ENCODE results near the gene ANKRD23. TPM values are rescaled to one million over a fixed set of nuclear protein-coding genes. Genes with fewer than 3 reads are reported as not detected.

Gene ANKRD23
- total and polyA plus RNA-seq, 2 donors (not counting 1 experiment from before 2014, with no cell fraction given): 0.41 to 1.3 TPM

DNA sequence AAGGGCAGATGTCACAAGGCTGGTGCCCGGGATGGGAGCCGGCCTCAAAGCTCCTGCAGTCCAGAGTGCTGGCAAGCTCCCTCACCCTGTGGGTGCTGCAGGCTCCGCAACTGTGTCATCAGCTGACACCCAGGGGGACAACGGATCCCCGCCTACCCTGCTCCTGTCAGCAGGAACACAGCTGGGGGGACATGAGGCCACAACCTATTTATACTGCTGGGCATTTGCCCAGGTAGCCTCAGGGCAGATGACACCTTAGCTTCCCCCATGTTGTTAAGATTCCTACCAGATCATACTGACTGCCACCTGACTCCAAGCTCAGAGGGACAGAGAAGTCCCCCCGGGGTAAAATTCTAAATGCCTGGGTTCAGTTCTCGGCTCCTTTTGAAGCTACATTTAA, 1.2 kb downstream of the ANKRD23 start:
- H2AFZ ChIP-seq (ENCODE audit: low read length): no peak overlapping the region
- TF ChIP-seq, protein P1, sequence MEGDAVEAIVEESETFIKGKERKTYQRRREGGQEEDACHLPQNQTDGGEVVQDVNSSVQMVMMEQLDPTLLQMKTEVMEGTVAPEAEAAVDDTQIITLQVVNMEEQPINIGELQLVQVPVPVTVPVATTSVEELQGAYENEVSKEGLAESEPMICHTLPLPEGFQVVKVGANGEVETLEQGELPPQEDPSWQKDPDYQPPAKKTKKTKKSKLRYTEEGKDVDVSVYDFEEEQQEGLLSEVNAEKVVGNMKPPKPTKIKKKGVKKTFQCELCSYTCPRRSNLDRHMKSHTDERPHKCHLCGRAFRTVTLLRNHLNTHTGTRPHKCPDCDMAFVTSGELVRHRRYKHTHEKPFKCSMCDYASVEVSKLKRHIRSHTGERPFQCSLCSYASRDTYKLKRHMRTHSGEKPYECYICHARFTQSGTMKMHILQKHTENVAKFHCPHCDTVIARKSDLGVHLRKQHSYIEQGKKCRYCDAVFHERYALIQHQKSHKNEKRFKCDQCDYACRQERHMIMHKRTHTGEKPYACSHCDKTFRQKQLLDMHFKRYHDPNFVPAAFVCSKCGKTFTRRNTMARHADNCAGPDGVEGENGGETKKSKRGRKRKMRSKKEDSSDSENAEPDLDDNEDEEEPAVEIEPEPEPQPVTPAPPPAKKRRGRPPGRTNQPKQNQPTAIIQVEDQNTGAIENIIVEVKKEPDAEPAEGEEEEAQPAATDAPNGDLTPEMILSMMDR (conservative IDR thresholded peaks at IDR 0.05 in 1 of 2, IDR thresholded peaks at IDR 0.05 in 1 of 2; ENCODE audit: low read depth in 1 of 2, low read length in 2 of 2): no peak
- TF ChIP-seq EZH2 (IDR thresholded peaks at IDR 0.05; ENCODE audit: low read length, missing control alignments): no peak
- no peak overlapping the region for H3K4me2 ChIP-seq (ENCODE audit: extremely low read depth, insufficient read depth, low read length)
- DNase-seq (ENCODE audit: low read depth in 2 of 2): no peak
- no peak overlapping the region for H3K9ac ChIP-seq (ENCODE audit: insufficient read depth, low read length)
- H4K20me1 ChIP-seq (ENCODE audit: control insufficient read depth, extremely low read depth, insufficient read depth, low read length): no peaks in the 10 kb centered on the region
- H3K27me3 ChIP-seq (ENCODE audit: control insufficient read depth, insufficient read depth, low read length): no peaks in the 10 kb centered on the region
- no peaks in the 10 kb centered on the region for H3K36me3 ChIP-seq (ENCODE audit: control insufficient read depth, insufficient read depth, low read length)
- no peak overlapping the region for H3K4me3 ChIP-seq (replicated peaks in 1 of 4; ENCODE audit: control extremely low read depth in 1 of 4, insufficient read depth in 1 of 4, low read depth in 3 of 4, low read length in 4 of 4)
- H3K27ac ChIP-seq (ENCODE audit: insufficient read depth, low read length): no peak overlapping the region
- no peaks in the 10 kb centered on the region for H3K9me3 ChIP-seq (ENCODE audit: control insufficient read depth, insufficient read depth, low read depth, low read length)
- no peaks in the 10 kb centered on the region for H3K79me2 ChIP-seq (ENCODE audit: control insufficient read depth, insufficient read depth, low read length)
- H3K4me1 ChIP-seq (ENCODE audit: control insufficient read depth, extremely low read depth, insufficient read depth, low read length): no peaks in the 10 kb centered on the region

- Histone ChIP-seq H3K9ac (ENCODE audit: insufficient read depth, low read length) (no peak overlapping the region), H3K79me2 (ENCODE audit: control insufficient read depth, insufficient read depth, low read length) (no peaks in the 10 kb centered on the region), H4K20me1 (ENCODE audit: control insufficient read depth, extremely low read depth, insufficient read depth, low read length) (no peaks in the 10 kb centered on the region), H3K36me3 (ENCODE audit: control insufficient read depth, insufficient read depth, low read length) (no peaks in the 10 kb centered on the region), H3K4me2 (ENCODE audit: extremely low read depth, insufficient read depth, low read length) (no peak overlapping the region), H3K4me1 (ENCODE audit: control insufficient read depth, extremely low read depth, insufficient read depth, low read length) (no peaks in the 10 kb centered on the region), H3K27me3 (ENCODE audit: control insufficient read depth, insufficient read depth, low read length) (no peaks in the 10 kb centered on the region), H2AFZ (ENCODE audit: low read length) (no peak overlapping the region), H3K27ac (ENCODE audit: insufficient read depth, low read length) (no peak overlapping the region), H3K4me3 (replicated peaks in 1 of 4; ENCODE audit: control extremely low read depth in 1 of 4, insufficient read depth in 1 of 4, low read depth in 3 of 4, low read length in 4 of 4) (no peak overlapping the region), H3K9me3 (ENCODE audit: control insufficient read depth, insufficient read depth, low read depth, low read length) (no peaks in the 10 kb centered on the region)
- no peak for TF ChIP-seq EZH2 (IDR thresholded peaks at IDR 0.05; ENCODE audit: low read length, missing control alignments)
- TF ChIP-seq, protein P1 (conservative IDR thresholded peaks at IDR 0.05 in 1 of 2, IDR thresholded peaks at IDR 0.05 in 1 of 2; ENCODE audit: low read depth in 1 of 2, low read length in 2 of 2): no peak
- no peak for DNase-seq (ENCODE audit: low read depth in 2 of 2)
Observed at GRCh38 chr2:96841701-96842495, 1.9 kb downstream of the ANKRD23 start.

- Histone ChIP-seq H3K9ac (ENCODE audit: insufficient read depth, low read length) (no peak overlapping the region), H3K27me3 (ENCODE audit: control insufficient read depth, insufficient read depth, low read length) (no peaks in the 10 kb centered on the region), H3K4me1 (ENCODE audit: control insufficient read depth, extremely low read depth, insufficient read depth, low read length) (no peaks in the 10 kb centered on the region), H3K27ac (ENCODE audit: insufficient read depth, low read length) (no peak overlapping the region), H3K4me3 (replicated peaks in 1 of 4; ENCODE audit: control extremely low read depth in 1 of 4, insufficient read depth in 1 of 4, low read depth in 3 of 4, low read length in 4 of 4) (no peak overlapping the region), H3K9me3 (ENCODE audit: control insufficient read depth, insufficient read depth, low read depth, low read length) (no peaks in the 10 kb centered on the region), H3K79me2 (ENCODE audit: control insufficient read depth, insufficient read depth, low read length) (no peaks in the 10 kb centered on the region), H3K36me3 (ENCODE audit: control insufficient read depth, insufficient read depth, low read length) (no peaks in the 10 kb centered on the region), H3K4me2 (ENCODE audit: extremely low read depth, insufficient read depth, low read length) (no peak overlapping the region), H2AFZ (ENCODE audit: low read length) (no peak overlapping the region), H4K20me1 (ENCODE audit: control insufficient read depth, extremely low read depth, insufficient read depth, low read length) (no peaks in the 10 kb centered on the region)
- no peak for TF ChIP-seq EZH2 (IDR thresholded peaks at IDR 0.05; ENCODE audit: low read length, missing control alignments)
- TF ChIP-seq, protein P1 (conservative IDR thresholded peaks at IDR 0.05 in 1 of 2, IDR thresholded peaks at IDR 0.05 in 1 of 2; ENCODE audit: low read depth in 1 of 2, low read length in 2 of 2): no peak
- DNase-seq (ENCODE audit: low read depth in 2 of 2): no peak
Observed at GRCh38 chr2:96839875-96840850, 3.7 kb downstream of the ANKRD23 start.
